ENCODE data around the gene GSK3B. TPM values are rescaled to one million over a fixed set of nuclear protein-coding genes. Genes with fewer than 3 reads are reported as not detected.

The GSK3B gene
- total and polyA plus RNA-seq, 4 donors: 11.0 to 64.9 (median 30.6) TPM

GRCh38 chr3:120102674-120103073 is 8.4 kb upstream of the GSK3B start:
- Histone ChIP-seq H3K4me3 (no peak overlapping the region), H3K9ac (ENCODE audit: insufficient read depth in 1 of 2, low read length in 2 of 2) (no peak overlapping the region), H3K27ac (ENCODE audit: low read depth in 1 of 2, low read length in 1 of 2) (no peak overlapping the region), H3K9me3 (ENCODE audit: control insufficient read depth in 4 of 4, insufficient read depth in 3 of 4, low read length in 3 of 4) (no peaks in the 10 kb centered on the region), H3K4me1 (ENCODE audit: control insufficient read depth in 5 of 5, insufficient read depth in 5 of 5, low read length in 5 of 5) (peaks cover 0 to 7% (median 0%) of the 10 kb centered on the region in 5 donors), H3K36me3 (ENCODE audit: control insufficient read depth in 4 of 4, insufficient read depth in 4 of 4, low read length in 4 of 4) (peaks cover 0 to 3% (median under 1%) of the 10 kb centered on the region in 4 donors), H3K27me3 (ENCODE audit: control insufficient read depth in 3 of 3, insufficient read depth in 3 of 3, low read length in 2 of 3) (no peaks in the 10 kb centered on the region)
- WGBS, 2 donors: 83 to 89% methylated on average over 3 of the region's 3 CpGs
- DNase-seq: no peak
- no peak for TF ChIP-seq CTCF (IDR thresholded peaks at IDR 0.05; ENCODE audit: control extremely low read depth, extremely low read depth)
- no peak for ATAC-seq (ENCODE audit: insufficient read depth, low FRiP score)

GRCh38 chr3:120102232-120102631 is 8.0 kb upstream of the GSK3B start:
- no peak for TF ChIP-seq CTCF (IDR thresholded peaks at IDR 0.05; ENCODE audit: control extremely low read depth, extremely low read depth)
- H3K4me1 ChIP-seq (ENCODE audit: control insufficient read depth in 5 of 5, insufficient read depth in 5 of 5, low read length in 5 of 5): peaks cover 0 to 7% (median 0%) of the 10 kb centered on the region in 5 donors
- no peak overlapping the region for H3K9ac ChIP-seq (ENCODE audit: insufficient read depth in 1 of 2, low read length in 2 of 2)
- peaks cover 0 to 3% (median under 1%) of the 10 kb centered on the region in 4 donors for H3K36me3 ChIP-seq (ENCODE audit: control insufficient read depth in 4 of 4, insufficient read depth in 4 of 4, low read length in 4 of 4)
- DNase-seq (no peak), ATAC-seq (ENCODE audit: insufficient read depth, low FRiP score) (no peak)
- no peaks in the 10 kb centered on the region for H3K27me3 ChIP-seq (ENCODE audit: control insufficient read depth in 3 of 3, insufficient read depth in 3 of 3, low read length in 2 of 3)
- no peak overlapping the region for H3K4me3 ChIP-seq
- WGBS, 2 donors: 73 to 88% methylated on average over 3 of the region's 3 CpGs
- no peak overlapping the region for H3K27ac ChIP-seq (ENCODE audit: low read depth in 1 of 2, low read length in 1 of 2)
- H3K9me3 ChIP-seq (ENCODE audit: control insufficient read depth in 4 of 4, insufficient read depth in 3 of 4, low read length in 3 of 4): no peaks in the 10 kb centered on the region

GRCh38 chr3:120101624-120102023 is 7.4 kb upstream of the GSK3B start:
- Histone ChIP-seq H3K4me1 (ENCODE audit: control insufficient read depth in 5 of 5, insufficient read depth in 5 of 5, low read length in 5 of 5) (peaks cover 0 to 7% (median 0%) of the 10 kb centered on the region in 5 donors), H3K27ac (ENCODE audit: low read depth in 1 of 2, low read length in 1 of 2) (no peak overlapping the region), H3K9me3 (ENCODE audit: control insufficient read depth in 4 of 4, insufficient read depth in 3 of 4, low read length in 3 of 4) (no peaks in the 10 kb centered on the region), H3K27me3 (ENCODE audit: control insufficient read depth in 3 of 3, insufficient read depth in 3 of 3, low read length in 2 of 3) (no peaks in the 10 kb centered on the region), H3K9ac (ENCODE audit: insufficient read depth in 1 of 2, low read length in 2 of 2) (no peak overlapping the region), H3K4me3 (no peak overlapping the region), H3K36me3 (ENCODE audit: control insufficient read depth in 4 of 4, insufficient read depth in 4 of 4, low read length in 4 of 4) (peaks cover 0 to 3% (median under 1%) of the 10 kb centered on the region in 4 donors)
- no peak for TF ChIP-seq CTCF (IDR thresholded peaks at IDR 0.05; ENCODE audit: control extremely low read depth, extremely low read depth)
- DNase-seq: no peak
- no peak for ATAC-seq (ENCODE audit: insufficient read depth, low FRiP score)
- WGBS, 2 donors: 80 to 86% methylated on average over 3 of the region's 3 CpGs

- no peak for TF ChIP-seq CTCF (IDR thresholded peaks at IDR 0.05; ENCODE audit: control extremely low read depth, extremely low read depth)
- Histone ChIP-seq H3K36me3 (ENCODE audit: control insufficient read depth in 4 of 4, insufficient read depth in 4 of 4, low read length in 4 of 4) (peaks cover 0 to 3% (median under 1%) of the 10 kb centered on the region in 4 donors), H3K9me3 (ENCODE audit: control insufficient read depth in 4 of 4, insufficient read depth in 3 of 4, low read length in 3 of 4) (no peaks in the 10 kb centered on the region), H3K27me3 (ENCODE audit: control insufficient read depth in 3 of 3, insufficient read depth in 3 of 3, low read length in 2 of 3) (no peaks in the 10 kb centered on the region), H3K27ac (ENCODE audit: low read depth in 1 of 2, low read length in 1 of 2) (no peak overlapping the region), H3K4me3 (no peak overlapping the region), H3K9ac (ENCODE audit: insufficient read depth in 1 of 2, low read length in 2 of 2) (no peak overlapping the region), H3K4me1 (ENCODE audit: control insufficient read depth in 5 of 5, insufficient read depth in 5 of 5, low read length in 5 of 5) (peaks cover 0 to 13% (median 4%) of the 10 kb centered on the region in 5 donors)
- DNase-seq (no peak), ATAC-seq (ENCODE audit: insufficient read depth, low FRiP score) (no peak)
- WGBS, 2 donors: 91 to 100% methylated on average over 1 of the region's 1 CpG
Measured at GRCh38 chr3:120100711-120101110, 6.5 kb upstream of the GSK3B start.
